Measurements from ENCODE around the gene IQCM. TPM values are rescaled to one million over a fixed set of nuclear protein-coding genes. Genes with fewer than 3 reads are reported as not detected.

IQCM gene
- polyA plus RNA-seq, 1 donor (not counting 4 experiments of a cell fraction or from before 2014, with no cell fraction given) = not detected

GRCh38 chr4:149830823-149831222 lies 15.2 kb upstream of the IQCM start:
- Histone ChIP-seq H3K9ac (ENCODE audit: control insufficient read depth, extremely low read depth, insufficient read depth, low read length) (no peak overlapping the region), H3K4me1 (ENCODE audit: control insufficient read depth, extremely low read depth, insufficient read depth, low read length) (no peaks in the 10 kb centered on the region), H3K27me3 (ENCODE audit: control insufficient read depth, extremely low read depth, insufficient read depth, low read length) (no peaks in the 10 kb centered on the region), H3K27ac (ENCODE audit: control insufficient read depth, insufficient read depth, low read length) (no peak overlapping the region), H3K36me3 (ENCODE audit: control insufficient read depth in 2 of 2, extremely low read depth in 1 of 2, insufficient read depth in 2 of 2, low read length in 2 of 2) (no peaks in the 10 kb centered on the region), H3K4me2 (ENCODE audit: control insufficient read depth, extremely low read depth, insufficient read depth, low read depth, low read length) (no peak overlapping the region), H3K79me2 (ENCODE audit: control insufficient read depth, insufficient read depth, low read length) (no peaks in the 10 kb centered on the region), H3K9me1 (ENCODE audit: control insufficient read depth, extremely low read depth, insufficient read depth, low read length) (no peaks in the 10 kb centered on the region), H3K4me3 (ENCODE audit: control insufficient read depth in 2 of 3, extremely low read depth in 1 of 3, insufficient read depth in 2 of 3, low read depth in 1 of 3, low read length in 3 of 3) (no peak overlapping the region), H3K9me3 (ENCODE audit: control insufficient read depth, low read depth, low read length) (no peaks in the 10 kb centered on the region), H2AFZ (ENCODE audit: control insufficient read depth, low read length) (no peak overlapping the region), H4K20me1 (ENCODE audit: control insufficient read depth, extremely low read depth, insufficient read depth, low read length) (no peaks in the 10 kb centered on the region)
- FAIRE-seq (no peak), DNase-seq (ENCODE audit: low read depth, low spot score) (no peak)
- no peak for TF ChIP-seq CTCF (optimal IDR thresholded peaks at IDR 0.05 in 1 of 3, IDR thresholded peaks at IDR 0.05 in 1 of 3, conservative IDR thresholded peaks at IDR 0.05 in 1 of 3; ENCODE audit: extremely low read depth in 1 of 3, insufficient read depth in 2 of 3, low read length in 3 of 3)
- no peak for TF ChIP-seq EZH2 (IDR thresholded peaks at IDR 0.05; ENCODE audit: low read length)
- dilution Hi-C loops (cut with MboI; ENCODE audit: extremely low pct_ligation_motif_present, low sequenced_read_pairs) = no loop called here

GRCh38 chr4:149825336-149825735 lies 9.7 kb upstream of the IQCM start:
- peak; percentile 7 for DNase-seq (ENCODE audit: low read depth, low spot score)
- no peak overlapping the region for H3K27ac ChIP-seq (ENCODE audit: control insufficient read depth, insufficient read depth, low read length)

GRCh38 chr4:149823769-149824221 lies 8.2 kb upstream of the IQCM start:
- H3K9me3 ChIP-seq (ENCODE audit: control insufficient read depth, low read depth, low read length) = no peaks in the 10 kb centered on the region
- no peak overlapping the region for H3K9ac ChIP-seq (ENCODE audit: control insufficient read depth, extremely low read depth, insufficient read depth, low read length)
- no peaks in the 10 kb centered on the region for H3K9me1 ChIP-seq (ENCODE audit: control insufficient read depth, extremely low read depth, insufficient read depth, low read length)
- dilution Hi-C loops (cut with MboI; ENCODE audit: extremely low pct_ligation_motif_present, low sequenced_read_pairs) = no loop called here
- FAIRE-seq = no peak
- H3K4me2 ChIP-seq (ENCODE audit: control insufficient read depth, extremely low read depth, insufficient read depth, low read depth, low read length) = no peak overlapping the region
- no peaks in the 10 kb centered on the region for H3K36me3 ChIP-seq (ENCODE audit: control insufficient read depth in 2 of 2, extremely low read depth in 1 of 2, insufficient read depth in 2 of 2, low read length in 2 of 2)
- H3K27ac ChIP-seq (ENCODE audit: control insufficient read depth, insufficient read depth, low read length) = peak overlapping the region; percentile 27
- no peaks in the 10 kb centered on the region for H4K20me1 ChIP-seq (ENCODE audit: control insufficient read depth, extremely low read depth, insufficient read depth, low read length)
- DNase-seq (ENCODE audit: low read depth, low spot score) = peak; percentile 19
- TF ChIP-seq CTCF (optimal IDR thresholded peaks at IDR 0.05 in 1 of 3, IDR thresholded peaks at IDR 0.05 in 1 of 3, conservative IDR thresholded peaks at IDR 0.05 in 1 of 3; ENCODE audit: extremely low read depth in 1 of 3, insufficient read depth in 2 of 3, low read length in 3 of 3) (no peak), EZH2 (IDR thresholded peaks at IDR 0.05; ENCODE audit: low read length) (no peak)
- no peak overlapping the region for H2AFZ ChIP-seq (ENCODE audit: control insufficient read depth, low read length)
- no peaks in the 10 kb centered on the region for H3K27me3 ChIP-seq (ENCODE audit: control insufficient read depth, extremely low read depth, insufficient read depth, low read length)
- peaks cover 16% of the 10 kb centered on the region for H3K4me1 ChIP-seq (ENCODE audit: control insufficient read depth, extremely low read depth, insufficient read depth, low read length)
- H3K79me2 ChIP-seq (ENCODE audit: control insufficient read depth, insufficient read depth, low read length) = no peaks in the 10 kb centered on the region
- H3K4me3 ChIP-seq (ENCODE audit: control insufficient read depth in 2 of 3, extremely low read depth in 1 of 3, insufficient read depth in 2 of 3, low read depth in 1 of 3, low read length in 3 of 3) = no peak overlapping the region

More at GRCh38 chr4:149825336-149825735, 9.7 kb upstream of the IQCM start:
- no peaks in the 10 kb centered on the region for H4K20me1 ChIP-seq (ENCODE audit: control insufficient read depth, extremely low read depth, insufficient read depth, low read length)
- H3K4me2 ChIP-seq (ENCODE audit: control insufficient read depth, extremely low read depth, insufficient read depth, low read depth, low read length) = peak overlapping the region; percentile 19
- no peak overlapping the region for H3K9ac ChIP-seq (ENCODE audit: control insufficient read depth, extremely low read depth, insufficient read depth, low read length)
- no peaks in the 10 kb centered on the region for H3K27me3 ChIP-seq (ENCODE audit: control insufficient read depth, extremely low read depth, insufficient read depth, low read length)
- H2AFZ ChIP-seq (ENCODE audit: control insufficient read depth, low read length) = peak overlapping the region; percentile 33
- no peak for TF ChIP-seq EZH2 (IDR thresholded peaks at IDR 0.05; ENCODE audit: low read length)
- H3K9me1 ChIP-seq (ENCODE audit: control insufficient read depth, extremely low read depth, insufficient read depth, low read length) = no peaks in the 10 kb centered on the region
- H3K36me3 ChIP-seq (ENCODE audit: control insufficient read depth in 2 of 2, extremely low read depth in 1 of 2, insufficient read depth in 2 of 2, low read length in 2 of 2) = no peaks in the 10 kb centered on the region
- H3K9me3 ChIP-seq (ENCODE audit: control insufficient read depth, low read depth, low read length) = no peaks in the 10 kb centered on the region
- H3K4me3 ChIP-seq (ENCODE audit: control insufficient read depth in 2 of 3, extremely low read depth in 1 of 3, insufficient read depth in 2 of 3, low read depth in 1 of 3, low read length in 3 of 3) = no peak overlapping the region
- peak; percentile 83 for FAIRE-seq
- dilution Hi-C loops (cut with MboI; ENCODE audit: extremely low pct_ligation_motif_present, low sequenced_read_pairs) = no loop called here
- peaks cover 16% of the 10 kb centered on the region for H3K4me1 ChIP-seq (ENCODE audit: control insufficient read depth, extremely low read depth, insufficient read depth, low read length)
- H3K79me2 ChIP-seq (ENCODE audit: control insufficient read depth, insufficient read depth, low read length) = no peaks in the 10 kb centered on the region
